CD4-positive, alpha-beta T cell treated with Interleukin-21 for 1 hour (primary cell): ENCODE results near the gene MFGE8.

Source experiments
- DNase-seq: peaks from one replicate; pipeline ENCODE4 v3.0.0-alpha.2; 2020

Gene MFGE8

GRCh38 chr15:88918738-88919137, 5.6 kb upstream of the MFGE8 start:
- no peak for DNase-seq

- DNase-seq, result no peak
Measured at GRCh38 chr15:88917760-88918159, 4.6 kb upstream of the MFGE8 start.

- no peak for DNase-seq
Measured at GRCh38 chr15:88915354-88915753, 2.2 kb upstream of the MFGE8 start.

- DNase-seq, result no peak
Measured at GRCh38 chr15:88913850-88914169, 631 bp upstream of the MFGE8 start.

GRCh38 chr15:88912500-88912921, 668 bp downstream of the MFGE8 start:
- DNase-seq, result no peak

GRCh38 chr15:88911766-88912118, 1.4 kb downstream of the MFGE8 start:
- DNase-seq, result no peak

GRCh38 chr15:88909956-88910831, 3.0 kb downstream of the MFGE8 start:
- DNase-seq, result no peak

- no peak for DNase-seq
Measured at GRCh38 chr15:88908697-88909621, 4.2 kb downstream of the MFGE8 start.

- no peak for DNase-seq
Measured at GRCh38 chr15:88908123-88908522, 5.1 kb downstream of the MFGE8 start.

GRCh38 chr15:88907111-88907510, 6.1 kb downstream of the MFGE8 start:
- no peak for DNase-seq

- DNase-seq, result no peak
Measured at GRCh38 chr15:88906551-88906950, 6.6 kb downstream of the MFGE8 start.

- DNase-seq, result no peak
Measured at GRCh38 chr15:88906130-88906529, 7.0 kb downstream of the MFGE8 start.

GRCh38 chr15:88905576-88905975, 7.6 kb downstream of the MFGE8 start:
- DNase-seq, result no peak

GRCh38 chr15:88904624-88905327, 8.4 kb downstream of the MFGE8 start:
- DNase-seq, result peak; percentile 97

GRCh38 chr15:88904257-88904623, 8.9 kb downstream of the MFGE8 start:
- no peak for DNase-seq

- no peak for DNase-seq
Measured at GRCh38 chr15:88902846-88903245, 10.3 kb downstream of the MFGE8 start.

- DNase-seq, result no peak
Measured at GRCh38 chr15:88902221-88902835, 10.9 kb downstream of the MFGE8 start.

- DNase-seq, result no peak
Measured at GRCh38 chr15:88901508-88902220, 11.5 kb downstream of the MFGE8 start.

GRCh38 chr15:88900982-88901418, 12.2 kb downstream of the MFGE8 start:
- no peak for DNase-seq

GRCh38 chr15:88900309-88900981, 12.7 kb downstream of the MFGE8 start:
- DNase-seq, result no peak

GRCh38 chr15:88899251-88899650, 13.9 kb downstream of the MFGE8 start:
- no peak for DNase-seq

- DNase-seq, result no peak
Measured at GRCh38 chr15:88898736-88899135, 14.4 kb downstream of the MFGE8 start.
